NCI-H2196 (cell line): ENCODE measurements around the gene CTXND1.
"Not testable (repeated sequence)": the region's sequence is repeated elsewhere in the genome, so short reads cannot be mapped to it uniquely, and the experiment has no call there.

Source experiments
- DNase-seq: peaks from one replicate; lab custom pipeline; 2025; ENCODE audit not compliant: unreplicated experiment; lab: John Stamatoyannopoulos, UW

Gene CTXND1

GRCh38 chr15:80160570-80161156 is 91.3 kb downstream of the CTXND1 start:
- DNase-seq, result no peak

GRCh38 chr15:80159811-80160569 is 92.0 kb downstream of the CTXND1 start:
- DNase-seq, result no peak

DNA sequence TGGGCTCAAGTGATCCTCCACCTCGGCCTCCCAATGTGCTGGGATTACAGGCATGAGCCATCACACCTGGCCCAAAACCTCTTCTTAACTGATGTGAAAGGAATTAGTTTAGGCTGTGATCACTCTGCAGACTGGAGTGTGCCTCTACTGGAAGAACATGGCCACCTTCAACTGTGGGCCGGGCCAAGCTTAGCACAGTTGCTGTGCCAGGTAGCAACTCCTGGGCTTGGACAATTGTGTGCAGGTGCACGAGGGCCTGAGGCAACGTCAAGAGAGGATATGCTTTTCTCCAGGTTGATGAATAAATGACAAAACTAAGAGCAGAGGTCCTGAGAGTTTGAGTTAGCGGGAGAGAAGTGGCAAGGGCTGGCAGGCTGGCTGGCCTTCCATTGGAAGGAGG is 92.7 kb downstream of the CTXND1 start:
- DNase-seq, result no peak

DNA sequence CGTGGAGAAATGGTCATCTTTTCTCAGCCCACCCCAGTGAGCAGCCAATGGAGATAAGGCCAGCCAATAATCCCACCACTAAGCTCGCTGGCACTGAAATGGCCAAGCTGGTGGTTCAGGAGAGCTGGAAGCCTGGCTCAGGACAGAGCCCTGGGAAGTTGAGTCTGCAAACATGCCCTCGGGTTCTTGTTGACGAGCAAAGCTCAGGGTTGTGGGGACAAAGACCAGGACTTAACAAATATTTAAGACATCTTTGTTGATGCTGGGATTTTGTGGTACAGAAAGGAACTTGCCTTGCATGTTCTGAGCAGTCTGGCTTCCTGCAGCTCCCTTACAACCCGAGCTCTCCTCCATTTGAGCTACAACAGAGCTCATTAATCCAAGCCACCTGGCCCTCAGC is 94.8 kb downstream of the CTXND1 start:
- DNase-seq, result no peak

GRCh38 chr15:80156176-80156720 is 95.8 kb downstream of the CTXND1 start:
- no peak for DNase-seq

GRCh38 chr15:80155378-80156175 is 96.4 kb downstream of the CTXND1 start:
- not testable (repeated sequence) for DNase-seq

DNA sequence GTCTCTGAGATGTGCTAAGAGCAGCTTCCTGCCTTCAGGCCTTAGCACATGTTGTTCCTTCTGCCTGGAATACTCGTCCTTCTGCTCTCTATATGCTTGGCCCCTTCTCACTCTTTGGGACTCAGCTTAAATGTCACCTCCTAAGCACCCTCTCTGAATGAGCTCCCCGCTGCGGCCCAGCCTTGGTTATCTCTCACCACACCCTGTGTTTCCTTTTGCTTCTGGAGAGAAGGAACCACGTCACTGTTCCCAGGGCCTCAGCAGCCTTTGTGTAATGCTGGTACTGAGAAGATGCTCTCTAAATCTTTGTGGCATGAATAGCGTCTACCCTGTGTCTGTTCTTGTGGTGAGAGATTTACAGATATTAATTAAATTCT is 97.0 kb downstream of the CTXND1 start:
- DNase-seq, result no peak

GRCh38 chr15:80154336-80154735 is 97.7 kb downstream of the CTXND1 start:
- DNase-seq, result no peak

GRCh38 chr15:80153900-80154299 is 98.1 kb downstream of the CTXND1 start:
- no peak for DNase-seq

- DNase-seq, result peak; percentile 26
Measured at GRCh38 chr15:80152896-80153876, 98.8 kb downstream of the CTXND1 start, which contains the start of gene FAH. TSS of gene FAH (plus strand) at chr15:80152999. CDS start at chr15:80153055, 56 bp downstream.

- DNase-seq, result peak; percentile 88
Measured at GRCh38 chr15:80152180-80152895, 99.7 kb downstream of the CTXND1 start.

DNA sequence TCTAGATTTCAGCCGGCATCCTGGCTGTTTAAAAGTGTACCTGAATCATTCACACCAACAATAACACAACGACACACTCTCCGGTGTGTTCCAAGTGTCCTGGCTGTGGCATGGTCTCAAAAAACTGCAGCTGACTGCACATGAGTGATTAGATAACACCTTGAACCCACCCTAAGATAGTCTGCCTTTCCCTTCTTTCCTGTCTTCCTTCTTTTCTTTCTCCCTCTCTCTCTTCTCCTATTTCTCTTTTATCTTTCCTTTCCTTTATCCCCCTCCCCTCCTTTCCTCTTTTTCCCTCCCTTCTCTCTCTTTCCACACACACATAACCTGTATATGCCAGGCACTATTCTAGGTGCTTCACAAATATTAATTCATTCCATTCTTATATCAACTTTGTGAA is 100.4 kb downstream of the CTXND1 start:
- DNase-seq, result no peak

DNA sequence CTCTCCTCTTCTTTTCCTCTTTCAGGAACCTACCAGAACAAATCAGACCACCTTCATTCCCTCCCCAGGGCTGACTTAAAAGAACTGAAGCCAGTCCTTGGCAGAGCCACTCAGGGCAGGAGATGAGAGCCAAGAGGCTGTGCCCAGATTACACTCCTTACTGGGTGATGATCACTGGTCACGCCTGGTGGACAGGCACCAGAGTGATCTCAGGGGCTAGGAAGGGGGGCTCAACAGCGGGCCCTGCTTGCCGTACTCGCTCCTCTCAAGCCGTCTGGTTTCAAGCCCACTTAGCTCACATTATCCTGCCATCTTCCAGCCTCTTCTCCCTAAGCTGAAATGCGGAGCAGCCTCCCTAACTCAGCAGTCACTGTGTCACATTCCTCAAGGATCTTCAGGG is 100.9 kb downstream of the CTXND1 start:
- no peak for DNase-seq
